Calu3 (cell line): ENCODE results near the gene RTN4R. TPM values are rescaled to one million over a fixed set of nuclear protein-coding genes. Genes with fewer than 3 reads are reported as not detected.
"Not testable (repeated sequence)": the region's sequence is repeated elsewhere in the genome, so short reads cannot be mapped to it uniquely, and the experiment has no call there.

Experiments
- BruUV-seq: library from RNA; stranded (reverse); fragments of 400-500 nt; replicated peaks from 2 replicates; lab custom pipeline; 2021; lab: Mats Ljungman, UMichigan
- CTCF ChIA-PET: fragments of 300-600 bp; sonication (Branson Sonifier 250); formaldehyde crosslinking; loops from one replicate; lab custom pipeline; 2022; ENCODE audit warnings: antibody characterized with exemption; lab: Charles Lee
- DNase-seq: peaks from one replicate; pipeline ENCODE4 v3.0.0; 2022
- H3K27ac Mint-ChIP-seq: one replicate; pipeline ENCODE4 v1.8.0; 2022; ENCODE audit warnings: mixed read lengths; ENCODE audit not compliant: unreplicated experiment
- H3K27me3 Mint-ChIP-seq: one replicate; pipeline ENCODE4 v1.8.0; 2022; ENCODE audit warnings: mixed read lengths; ENCODE audit not compliant: unreplicated experiment
- H3K36me3 Mint-ChIP-seq: one replicate; pipeline ENCODE4 v1.8.0; 2022; ENCODE audit warnings: mild to moderate bottlenecking, moderate library complexity, mixed read lengths; ENCODE audit not compliant: insufficient read depth, unreplicated experiment
- H3K4me1 Mint-ChIP-seq: one replicate; pipeline ENCODE4 v1.8.0; 2022; ENCODE audit warnings: mild to moderate bottlenecking, low read depth, mixed read lengths; ENCODE audit not compliant: unreplicated experiment
- H3K4me3 Mint-ChIP-seq: one replicate; pipeline ENCODE4 v1.8.0; 2022; ENCODE audit warnings: mild to moderate bottlenecking, low read depth, moderate library complexity, mixed read lengths; ENCODE audit not compliant: unreplicated experiment
- H3K9me3 Mint-ChIP-seq: one replicate; pipeline ENCODE4 v1.8.0; 2022; ENCODE audit warnings: low read depth, mixed read lengths; ENCODE audit not compliant: unreplicated experiment
- intact Hi-C: fragments of 100-400 bp; cut with micrococcal nuclease; formaldehyde crosslinking; loops from one replicate; pipeline ENCODE4 v1.10.0; 2022; ENCODE audit not compliant: unreplicated experiment
- total RNA-seq: library from RNA; stranded (reverse); gene quantifications from 2 replicates; pipeline ENCODE4 v1.2.3, GENCODE V29; 2022
- TF ChIP-seq, protein P1 (sequence below): fragments of 200-600 bp; IDR thresholded peaks from one replicate; pipeline ENCODE4 v1.8.0; 2022; ENCODE audit warnings: antibody characterized with exemption; ENCODE audit not compliant: unreplicated experiment

RTN4R gene
- total RNA-seq, 1 experiment from 2014 or later: 4.1 TPM

DNA sequence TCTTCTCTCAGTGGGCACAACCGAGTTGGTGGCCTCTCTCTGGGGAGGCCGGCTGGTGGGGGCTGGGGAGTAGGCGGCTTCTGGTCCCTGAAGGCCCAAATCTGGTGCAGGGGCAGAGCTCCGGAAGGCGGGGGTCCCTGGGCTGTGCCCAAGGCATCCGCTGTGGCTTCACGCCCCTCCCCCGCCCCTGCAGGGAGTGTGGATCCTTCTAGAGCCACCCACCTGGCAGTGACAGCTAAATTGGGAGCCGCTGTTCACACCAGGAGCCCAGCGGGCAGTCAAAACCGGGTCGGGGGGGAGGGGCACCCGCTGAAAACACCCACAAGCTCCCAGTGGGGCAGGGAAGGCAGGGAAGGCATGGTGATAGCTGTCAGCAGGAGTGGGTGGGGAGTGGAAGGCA lies 4.6 kb upstream of the RTN4R start:
- H3K9me3 Mint-ChIP-seq: no peaks in the 10 kb centered on the region
- H3K4me1 Mint-ChIP-seq: no peaks in the 10 kb centered on the region
- CTCF ChIA-PET: no interaction called here
- peaks cover 32% of the 10 kb centered on the region for H3K27me3 Mint-ChIP-seq
- no peak overlapping the region for H3K4me3 Mint-ChIP-seq
- H3K36me3 Mint-ChIP-seq: peaks cover 19% of the 10 kb centered on the region
- no TSS peak for BruUV-seq
- TF ChIP-seq, protein P1, sequence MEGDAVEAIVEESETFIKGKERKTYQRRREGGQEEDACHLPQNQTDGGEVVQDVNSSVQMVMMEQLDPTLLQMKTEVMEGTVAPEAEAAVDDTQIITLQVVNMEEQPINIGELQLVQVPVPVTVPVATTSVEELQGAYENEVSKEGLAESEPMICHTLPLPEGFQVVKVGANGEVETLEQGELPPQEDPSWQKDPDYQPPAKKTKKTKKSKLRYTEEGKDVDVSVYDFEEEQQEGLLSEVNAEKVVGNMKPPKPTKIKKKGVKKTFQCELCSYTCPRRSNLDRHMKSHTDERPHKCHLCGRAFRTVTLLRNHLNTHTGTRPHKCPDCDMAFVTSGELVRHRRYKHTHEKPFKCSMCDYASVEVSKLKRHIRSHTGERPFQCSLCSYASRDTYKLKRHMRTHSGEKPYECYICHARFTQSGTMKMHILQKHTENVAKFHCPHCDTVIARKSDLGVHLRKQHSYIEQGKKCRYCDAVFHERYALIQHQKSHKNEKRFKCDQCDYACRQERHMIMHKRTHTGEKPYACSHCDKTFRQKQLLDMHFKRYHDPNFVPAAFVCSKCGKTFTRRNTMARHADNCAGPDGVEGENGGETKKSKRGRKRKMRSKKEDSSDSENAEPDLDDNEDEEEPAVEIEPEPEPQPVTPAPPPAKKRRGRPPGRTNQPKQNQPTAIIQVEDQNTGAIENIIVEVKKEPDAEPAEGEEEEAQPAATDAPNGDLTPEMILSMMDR: no peak
- no peak overlapping the region for H3K27ac Mint-ChIP-seq
- no peak for DNase-seq
- intact Hi-C loops: no loop called here

DNA sequence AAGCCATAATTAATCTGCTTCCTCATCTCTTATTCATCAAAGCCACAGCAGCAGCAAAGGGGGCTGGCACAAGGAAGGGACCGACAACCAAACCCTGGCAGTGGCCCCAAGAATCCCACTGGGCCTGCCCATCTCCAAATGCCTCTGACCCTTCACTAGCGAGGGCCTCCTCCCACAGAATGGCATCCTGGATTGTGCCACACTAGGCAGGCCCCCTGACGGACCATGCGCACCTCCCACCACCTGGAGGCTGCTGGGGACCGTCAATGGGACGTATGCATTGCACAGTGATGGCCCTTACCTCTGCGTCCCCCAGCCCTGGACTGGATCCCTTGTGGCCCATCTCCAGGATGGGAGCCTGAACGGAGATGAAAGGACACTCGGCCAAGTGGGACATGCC lies 4.1 kb upstream of the RTN4R start:
- H3K4me3 Mint-ChIP-seq: no peak overlapping the region
- no peaks in the 10 kb centered on the region for H3K4me1 Mint-ChIP-seq
- no peaks in the 10 kb centered on the region for H3K9me3 Mint-ChIP-seq
- no TSS peak for BruUV-seq
- DNase-seq: no peak
- CTCF ChIA-PET: no interaction called here
- TF ChIP-seq, protein P1: no peak
- H3K27me3 Mint-ChIP-seq: peaks cover 30% of the 10 kb centered on the region
- intact Hi-C loops: no loop called here
- H3K36me3 Mint-ChIP-seq: peaks cover 24% of the 10 kb centered on the region
- no peak overlapping the region for H3K27ac Mint-ChIP-seq

DNA sequence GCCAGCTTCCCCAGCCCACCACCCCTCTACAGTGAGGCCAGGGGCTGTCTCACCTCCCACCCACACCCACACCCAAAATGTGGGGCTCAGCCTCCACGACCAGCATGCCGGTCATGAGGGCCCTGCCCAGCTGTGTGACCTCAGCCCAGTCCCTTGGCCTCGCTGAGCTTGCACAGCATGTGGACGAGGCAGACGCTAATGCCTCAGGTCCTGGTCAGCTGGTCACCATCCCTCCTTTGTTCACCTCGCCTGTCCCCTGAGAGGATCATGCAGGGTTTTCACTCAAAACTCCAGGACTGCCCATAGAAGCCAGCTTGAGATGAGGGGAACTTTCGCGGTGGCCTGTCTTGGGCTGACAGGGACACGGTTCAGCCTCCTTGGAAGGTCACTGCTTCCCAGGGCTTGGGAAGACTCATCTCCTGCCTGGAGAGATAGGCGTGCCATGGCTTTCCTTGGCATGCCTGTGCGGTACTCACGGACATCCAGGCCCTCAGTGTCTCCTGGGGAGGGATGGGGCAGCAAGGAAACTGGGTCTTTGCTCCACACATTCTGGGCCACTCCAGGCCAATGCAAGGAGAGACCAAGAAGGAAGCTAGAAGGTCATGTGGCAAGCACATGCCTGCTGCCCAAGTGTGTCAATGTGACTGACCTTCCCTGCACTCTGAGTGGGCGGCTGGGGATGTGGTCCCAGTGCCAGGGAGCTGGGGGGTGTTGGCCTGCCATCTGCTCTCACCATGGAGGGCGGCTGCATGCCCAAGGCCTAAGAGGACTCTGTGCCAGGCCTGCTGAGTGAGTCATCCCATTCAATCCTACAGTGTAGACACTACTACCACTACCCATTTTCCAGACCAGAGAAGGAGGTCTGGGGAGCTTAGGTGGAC lies 3.2 kb upstream of the RTN4R start:
- H3K4me3 Mint-ChIP-seq: no peak overlapping the region
- no peaks in the 10 kb centered on the region for H3K9me3 Mint-ChIP-seq
- H3K36me3 Mint-ChIP-seq: peaks cover 29% of the 10 kb centered on the region
- intact Hi-C loops: no loop called here
- CTCF ChIA-PET: no interaction called here
- TF ChIP-seq, protein P1: no peak
- no peak for DNase-seq
- no TSS peak for BruUV-seq
- H3K4me1 Mint-ChIP-seq: no peaks in the 10 kb centered on the region
- H3K27ac Mint-ChIP-seq: no peak overlapping the region
- peaks cover 21% of the 10 kb centered on the region for H3K27me3 Mint-ChIP-seq

DNA sequence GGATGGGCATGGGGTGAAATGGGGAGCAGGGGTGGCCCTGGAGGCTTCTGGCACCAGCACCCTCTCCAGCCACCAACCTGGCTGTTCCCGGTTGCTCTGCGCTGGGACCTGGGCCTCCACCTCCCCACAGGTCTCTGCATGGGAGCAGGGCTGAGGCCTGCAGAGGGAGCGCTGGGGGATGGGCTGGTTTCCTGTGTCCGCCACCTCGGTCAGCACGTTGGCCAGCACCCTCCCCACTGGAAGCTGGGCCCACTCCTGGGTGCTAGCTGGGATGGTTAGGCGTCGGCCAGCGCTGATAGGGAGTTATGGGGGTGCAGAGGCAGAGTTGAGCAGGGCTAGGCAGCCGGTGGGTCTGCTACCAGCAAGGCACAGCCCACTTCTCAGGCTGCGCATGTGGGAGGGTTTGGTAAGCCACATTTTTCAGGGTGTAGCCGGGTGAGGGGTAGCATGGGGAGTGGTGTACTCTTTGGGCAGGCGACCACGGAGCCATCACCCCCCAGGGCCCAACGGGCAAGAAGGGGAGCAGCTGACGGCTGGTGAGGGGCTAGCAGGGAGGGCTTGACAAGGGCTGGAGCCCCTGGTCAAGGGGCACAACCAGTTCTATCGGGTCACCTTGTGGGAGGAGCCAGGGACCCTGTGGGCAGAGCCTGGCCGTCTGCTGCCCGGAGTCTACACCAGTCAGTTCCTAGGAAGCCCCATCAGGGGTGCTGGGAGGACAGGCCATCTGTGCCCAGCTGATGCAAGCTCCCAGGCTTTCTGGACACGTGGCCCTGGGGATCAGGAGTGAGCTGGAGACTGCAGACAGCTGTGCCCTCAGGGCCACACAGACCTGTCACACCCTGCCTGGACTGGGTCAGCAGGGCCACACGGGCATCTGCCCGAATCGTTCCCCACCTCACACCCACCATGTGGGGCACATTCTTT lies 2.3 kb upstream of the RTN4R start:
- H3K4me3 Mint-ChIP-seq, H3K4me1 Mint-ChIP-seq, DNase-seq, H3K9me3 Mint-ChIP-seq, intact Hi-C loops, H3K27ac Mint-ChIP-seq, BruUV-seq: not testable (repeated sequence)
- Mint-ChIP-seq H3K36me3 (peaks cover 29% of the 10 kb centered on the region), H3K27me3 (peaks cover 12% of the 10 kb centered on the region)
- CTCF ChIA-PET: interaction anchor here (0.5 kb wide), 1 partner anchor 1014 kb away, joined by 5 read pairs; no protein-coding TSS in a partner anchor

DNA sequence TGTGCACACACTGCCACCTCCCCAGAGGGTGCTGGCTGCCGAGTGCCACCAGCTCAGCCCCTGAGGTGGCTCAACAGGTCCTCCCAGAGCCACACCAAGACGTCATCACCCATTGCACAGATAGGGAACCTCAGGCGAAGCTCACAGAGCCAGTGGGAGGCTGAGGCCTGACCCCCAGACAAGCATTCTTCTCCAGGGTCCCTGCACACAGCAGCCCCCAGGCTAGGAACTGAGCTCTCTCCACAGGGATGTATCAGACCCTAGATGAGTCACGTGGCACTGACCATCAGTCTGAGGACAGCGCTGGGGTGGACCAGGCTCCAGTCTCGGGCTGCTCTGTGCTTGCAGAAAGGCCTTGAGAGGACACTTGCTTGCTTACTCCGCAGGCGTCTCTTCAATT lies 1.6 kb upstream of the RTN4R start:
- intact Hi-C loops, H3K27me3 Mint-ChIP-seq, H3K4me3 Mint-ChIP-seq, H3K4me1 Mint-ChIP-seq, DNase-seq, H3K9me3 Mint-ChIP-seq, BruUV-seq, H3K27ac Mint-ChIP-seq: not testable (repeated sequence)
- CTCF ChIA-PET: interaction anchor here (0.5 kb wide), 1 partner anchor 1014 kb away, joined by 5 read pairs; no protein-coding TSS in a partner anchor
- peaks cover 29% of the 10 kb centered on the region for H3K36me3 Mint-ChIP-seq

DNA sequence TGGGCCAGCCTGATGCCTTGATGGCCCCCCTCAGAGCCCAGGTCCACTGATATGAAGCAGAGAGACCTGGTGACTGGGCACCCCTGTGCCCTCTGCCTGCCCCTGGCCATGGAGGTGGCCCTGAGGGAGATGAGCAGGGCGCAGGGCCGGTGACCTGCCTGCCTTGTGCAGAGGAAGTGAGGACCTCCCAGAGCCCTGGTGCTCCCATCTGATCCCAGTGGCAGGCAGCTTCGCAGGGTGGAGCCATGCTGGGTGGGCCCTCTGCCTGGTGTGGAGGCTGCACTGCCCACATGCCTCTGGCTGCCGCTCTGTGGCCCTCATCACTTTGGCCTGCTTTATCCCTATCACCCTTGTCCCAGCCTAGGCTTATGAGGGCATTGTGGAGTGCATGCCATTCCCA lies 1.1 kb upstream of the RTN4R start:
- DNase-seq, H3K27ac Mint-ChIP-seq, H3K27me3 Mint-ChIP-seq, H3K4me1 Mint-ChIP-seq, BruUV-seq, intact Hi-C loops, H3K9me3 Mint-ChIP-seq: not testable (repeated sequence)
- Mint-ChIP-seq H3K4me3 (peak overlapping the region; percentile 63), H3K36me3 (peaks cover 29% of the 10 kb centered on the region)
- CTCF ChIA-PET: interaction anchor here (0.7 kb wide), 1 partner anchor 68 kb away, joined by 3 read pairs; no protein-coding TSS in a partner anchor
